GM19193 (cell line): ENCODE measurements around the gene REST.

Experiments used
- POLR2A ChIP-seq: IDR thresholded peaks from 4 replicates; pipeline ENCODE4 v1.6.1; 2011; ENCODE audit not compliant: insufficient read depth, insufficient read length; ENCODE audit errors: extremely low read depth

Gene REST

DNA sequence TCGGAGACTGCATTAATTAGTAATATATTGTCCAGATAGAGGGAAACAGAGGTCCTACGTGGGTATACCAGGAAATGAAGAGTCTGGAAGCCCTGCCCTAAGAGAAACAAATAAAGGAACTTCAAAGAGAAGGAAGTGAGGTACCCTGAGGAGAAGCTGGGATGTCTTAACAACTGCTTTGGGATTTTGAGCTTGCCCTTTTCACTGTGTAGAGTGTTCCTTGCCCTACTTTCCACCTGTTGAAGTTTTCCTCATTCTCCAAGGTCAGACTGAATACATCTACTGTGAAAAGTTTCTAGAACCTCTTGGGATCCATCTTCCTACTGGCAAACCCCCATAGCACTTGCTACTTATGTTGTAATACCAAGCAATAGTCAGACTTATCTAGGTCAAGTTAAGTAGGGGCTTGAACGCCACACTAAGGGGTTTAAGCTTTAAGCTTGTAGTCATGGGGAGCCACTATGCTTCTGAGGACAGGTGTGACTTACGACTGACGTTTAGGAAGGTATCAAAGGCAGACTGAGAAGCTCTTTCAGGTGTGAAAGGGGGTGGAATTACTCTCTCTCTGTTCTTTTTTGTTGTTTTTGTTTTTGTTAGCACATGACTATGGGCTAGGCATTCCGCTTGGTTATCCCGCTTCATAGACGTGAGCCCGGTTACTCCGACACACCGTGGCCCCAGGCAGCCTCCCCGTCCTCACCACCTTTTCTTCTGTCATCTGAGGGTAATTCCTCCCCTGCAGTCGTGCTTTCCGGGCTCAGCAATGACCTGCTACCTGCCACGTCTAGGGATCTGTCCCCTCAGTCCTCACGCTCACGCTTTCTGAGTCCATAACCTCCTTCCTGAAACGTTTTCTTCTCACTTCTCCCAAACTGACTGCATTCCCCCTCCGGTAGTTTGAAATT is 959 bp upstream of the REST start:
- TF ChIP-seq POLR2A = no peak

DNA sequence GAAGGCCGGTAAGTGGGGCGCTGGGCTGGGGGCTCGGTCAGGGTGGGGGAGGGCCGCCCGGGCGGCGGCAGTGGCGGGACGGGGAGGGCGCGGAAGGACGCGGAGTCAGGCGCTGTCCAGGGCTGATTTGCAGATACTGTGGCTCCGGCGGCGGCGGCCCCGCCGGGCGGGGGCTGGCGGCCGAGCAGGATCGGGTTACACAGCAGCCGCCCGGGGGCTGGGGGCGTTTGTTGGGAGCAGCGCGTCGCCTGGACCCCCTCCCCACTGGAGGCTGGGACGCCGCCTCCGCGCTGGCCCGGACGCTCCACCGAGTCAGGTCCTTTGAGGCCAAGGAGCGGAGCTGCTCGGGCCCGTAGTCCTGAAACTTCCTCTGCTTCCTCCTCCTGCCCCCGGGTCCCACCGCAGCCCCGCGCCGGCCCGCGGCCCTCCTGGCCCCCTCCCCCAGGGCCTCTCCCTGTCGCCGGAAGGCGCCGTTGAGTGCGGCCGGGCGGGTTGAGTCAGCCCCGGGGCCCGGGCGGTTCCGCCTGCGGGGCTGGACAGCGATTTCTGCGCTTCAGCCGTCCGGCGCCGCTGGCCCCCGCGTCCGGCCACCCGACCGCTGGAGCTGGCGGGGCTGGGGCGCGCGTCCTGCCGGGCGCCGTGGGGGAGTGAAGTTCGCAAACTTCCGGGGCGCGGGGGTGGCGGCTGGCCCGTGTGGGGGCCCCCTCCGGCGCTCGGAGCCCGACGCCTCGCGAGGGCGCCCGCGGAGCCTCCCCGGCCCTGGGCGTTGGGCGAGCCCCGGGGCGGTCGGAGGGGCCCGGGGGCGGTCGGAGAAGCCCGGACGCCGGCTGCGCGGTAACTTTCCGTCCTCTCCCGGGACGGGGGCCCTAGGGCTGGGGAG is 746 bp downstream of the REST start:
- peak; percentile 48 for TF ChIP-seq POLR2A

DNA sequence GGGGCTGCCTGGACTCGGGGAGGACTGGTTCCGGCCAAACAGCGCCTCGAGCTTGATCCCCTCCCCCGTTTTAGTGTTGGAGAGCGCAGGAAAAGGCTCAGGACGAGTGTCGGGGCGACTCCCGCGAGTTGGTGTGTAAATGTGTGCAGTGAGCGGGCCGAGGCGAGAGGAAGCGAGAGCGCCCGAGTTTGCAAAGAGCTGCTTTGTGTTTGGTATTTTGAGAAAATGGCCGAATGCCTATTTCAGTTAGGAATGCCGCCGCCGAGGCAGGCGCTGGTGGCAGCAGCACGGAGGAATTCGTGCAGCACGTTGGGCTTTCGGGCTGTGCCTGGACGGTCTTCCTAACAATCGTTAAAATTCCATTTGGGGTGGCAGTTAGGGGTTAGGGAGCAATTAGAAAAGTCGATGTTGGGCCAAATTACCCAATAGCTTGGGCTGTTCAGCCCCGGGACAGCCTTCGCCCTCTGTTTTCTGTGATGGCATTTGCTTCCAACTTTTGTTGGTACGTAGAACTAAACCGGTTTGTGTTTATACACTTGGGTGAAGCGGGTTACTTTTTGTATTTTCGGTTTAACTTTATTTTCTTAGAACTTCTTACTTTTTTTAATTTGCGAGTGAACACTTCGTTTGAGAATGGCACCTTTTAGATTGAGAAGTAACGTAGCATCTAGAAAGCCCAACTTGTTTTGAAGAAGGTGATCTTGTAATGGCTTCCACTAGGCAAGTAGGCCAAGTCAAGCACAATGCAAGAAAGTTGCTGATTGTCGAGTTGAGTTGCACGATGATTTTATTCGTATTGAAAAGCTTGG is 1.6 kb downstream of the REST start:
- TF ChIP-seq POLR2A = peak; percentile 6

DNA sequence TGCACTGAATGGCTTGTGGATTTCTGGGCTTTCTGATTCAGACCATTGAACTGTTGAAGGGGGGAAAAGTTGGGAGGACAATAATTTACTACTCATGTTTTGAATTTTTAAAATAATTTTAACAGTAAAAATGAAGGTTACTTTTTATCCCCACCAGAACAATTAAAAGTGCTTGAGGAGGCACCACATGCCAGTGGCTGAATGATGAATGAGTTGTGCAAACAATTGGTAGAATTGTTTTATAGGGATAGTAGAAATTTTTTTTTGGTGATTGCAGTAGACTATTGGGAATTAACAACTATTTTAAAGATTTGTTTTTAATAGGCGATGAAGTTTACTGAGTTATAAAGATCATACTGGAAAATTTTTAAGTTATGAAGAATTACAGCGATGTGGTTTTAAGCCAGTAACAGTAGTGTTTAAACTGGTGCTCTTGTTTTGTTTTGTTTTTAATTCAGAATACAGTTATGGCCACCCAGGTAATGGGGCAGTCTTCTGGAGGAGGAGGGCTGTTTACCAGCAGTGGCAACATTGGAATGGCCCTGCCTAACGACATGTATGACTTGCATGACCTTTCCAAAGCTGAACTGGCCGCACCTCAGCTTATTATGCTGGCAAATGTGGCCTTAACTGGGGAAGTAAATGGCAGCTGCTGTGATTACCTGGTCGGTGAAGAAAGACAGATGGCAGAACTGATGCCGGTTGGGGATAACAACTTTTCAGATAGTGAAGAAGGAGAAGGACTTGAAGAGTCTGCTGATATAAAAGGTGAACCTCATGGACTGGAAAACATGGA is 2.7 kb downstream of the REST start:
- no peak for TF ChIP-seq POLR2A

DNA sequence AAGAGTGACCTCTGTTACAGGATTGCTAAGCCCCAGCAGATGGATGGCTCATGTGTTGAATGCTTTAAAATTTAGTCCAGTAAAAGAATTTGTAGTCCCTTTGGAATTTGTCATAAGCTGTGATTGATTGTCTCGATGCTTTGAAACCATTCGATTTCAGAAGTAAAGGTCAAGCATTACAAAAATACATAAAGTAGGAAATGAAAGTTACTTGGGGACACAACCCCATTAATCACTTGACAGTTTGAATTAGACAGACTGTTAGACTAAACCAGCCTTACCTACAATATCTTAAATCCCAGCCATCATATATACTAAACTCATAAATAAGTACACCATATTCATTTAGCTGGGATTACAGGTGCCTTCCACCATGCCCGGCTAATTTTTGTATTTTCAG is 6.6 kb downstream of the REST start:
- no peak for TF ChIP-seq POLR2A

DNA sequence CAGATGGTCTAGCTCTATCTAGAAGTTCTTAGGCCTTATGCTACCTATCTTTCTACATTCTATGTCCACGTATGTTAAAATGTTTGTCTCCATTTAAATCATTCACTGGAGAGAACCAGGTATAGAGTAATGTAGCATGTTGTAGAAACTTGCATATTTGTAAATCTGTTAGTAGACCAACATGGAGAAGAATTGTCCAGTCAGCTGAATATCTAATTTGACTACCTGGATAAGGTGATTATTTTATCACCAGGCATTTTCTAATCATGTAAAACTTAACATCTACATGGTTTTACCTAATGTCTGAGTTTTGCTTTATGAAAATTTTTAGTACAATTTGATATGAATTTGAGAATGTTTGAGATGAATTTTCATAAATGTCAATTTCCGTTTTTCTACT is 19.5 kb downstream of the REST start:
- no peak for TF ChIP-seq POLR2A

DNA sequence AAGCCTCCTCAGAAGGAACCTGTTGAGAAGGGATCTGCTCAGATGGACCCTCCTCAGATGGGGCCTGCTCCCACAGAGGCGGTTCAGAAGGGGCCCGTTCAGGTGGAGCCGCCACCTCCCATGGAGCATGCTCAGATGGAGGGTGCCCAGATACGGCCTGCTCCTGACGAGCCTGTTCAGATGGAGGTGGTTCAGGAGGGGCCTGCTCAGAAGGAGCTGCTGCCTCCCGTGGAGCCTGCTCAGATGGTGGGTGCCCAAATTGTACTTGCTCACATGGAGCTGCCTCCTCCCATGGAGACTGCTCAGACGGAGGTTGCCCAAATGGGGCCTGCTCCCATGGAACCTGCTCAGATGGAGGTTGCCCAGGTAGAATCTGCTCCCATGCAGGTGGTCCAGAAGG is 22.9 kb downstream of the REST start:
- TF ChIP-seq POLR2A = no peak

DNA sequence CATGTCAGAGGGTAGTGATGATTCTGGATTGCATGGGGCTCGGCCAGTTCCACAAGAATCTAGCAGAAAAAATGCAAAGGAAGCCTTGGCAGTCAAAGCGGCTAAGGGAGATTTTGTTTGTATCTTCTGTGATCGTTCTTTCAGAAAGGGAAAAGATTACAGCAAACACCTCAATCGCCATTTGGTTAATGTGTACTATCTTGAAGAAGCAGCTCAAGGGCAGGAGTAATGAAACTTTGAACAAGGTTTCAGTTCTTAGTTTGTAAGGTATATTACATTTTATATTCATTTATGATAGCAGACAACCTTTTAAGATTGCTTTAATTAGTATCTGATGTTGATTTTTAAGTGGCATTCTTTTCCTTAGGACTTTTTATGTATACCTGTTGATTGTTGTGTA is 24.2 kb downstream of the REST start:
- TF ChIP-seq POLR2A = no peak

DNA sequence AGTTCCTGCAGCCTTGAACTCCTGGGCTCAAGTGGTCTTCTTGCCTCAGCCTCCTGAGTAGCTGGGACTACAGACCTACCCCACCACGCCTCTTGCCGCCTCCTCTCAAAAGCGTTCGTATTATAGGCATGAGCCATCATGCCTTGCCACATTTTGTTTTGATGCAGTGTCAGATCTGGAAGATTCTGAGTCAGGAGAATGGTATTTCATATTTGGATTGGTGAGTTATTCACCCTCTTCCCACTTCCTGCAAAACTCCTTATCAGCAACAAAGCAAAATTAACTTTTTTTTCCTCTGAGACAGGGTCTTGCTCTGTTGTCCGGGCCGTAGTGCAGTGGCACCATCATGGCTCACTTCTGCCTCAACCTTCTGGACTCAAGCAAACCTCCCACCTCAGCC is 29.6 kb downstream of the REST start:
- TF ChIP-seq POLR2A = no peak

DNA sequence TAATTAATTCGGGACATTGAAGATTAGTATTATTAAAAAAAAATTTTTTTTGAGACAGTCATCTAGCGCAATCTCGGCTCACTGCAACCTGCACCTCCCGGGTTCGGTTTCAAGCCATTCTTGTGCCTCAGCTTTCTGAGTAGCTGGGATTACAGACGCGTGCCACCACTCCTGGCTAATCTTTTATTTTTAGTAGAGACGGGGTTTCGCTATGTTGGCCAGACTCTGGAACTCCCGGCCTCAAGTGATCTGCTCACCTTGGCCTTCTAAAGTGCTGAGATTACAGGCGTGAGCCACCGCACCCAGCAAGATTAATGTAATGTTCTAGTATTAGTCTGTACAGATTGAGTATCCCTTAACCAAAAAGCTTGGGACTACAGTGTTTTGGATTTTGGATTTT is 32.7 kb downstream of the REST start:
- no peak for TF ChIP-seq POLR2A

DNA sequence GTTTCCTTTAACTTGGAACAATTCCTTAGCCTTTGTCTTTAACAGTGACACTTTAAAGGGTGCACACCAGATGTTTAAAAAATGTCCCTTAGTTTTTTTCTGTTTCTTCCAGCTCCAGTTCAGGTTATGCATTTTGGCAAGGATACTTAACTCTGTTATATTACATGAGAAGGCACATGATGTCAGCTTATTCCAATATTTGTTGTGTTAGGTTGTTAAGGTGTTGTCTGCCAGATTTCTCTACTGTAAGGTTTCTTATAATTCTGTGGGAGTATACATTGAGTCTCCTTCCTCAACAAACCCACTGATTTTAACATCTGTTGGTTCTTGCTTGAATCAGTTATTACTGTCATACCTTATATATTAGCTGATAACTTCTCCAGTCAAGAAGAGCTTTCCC is 33.3 kb downstream of the REST start:
- no peak for TF ChIP-seq POLR2A

DNA sequence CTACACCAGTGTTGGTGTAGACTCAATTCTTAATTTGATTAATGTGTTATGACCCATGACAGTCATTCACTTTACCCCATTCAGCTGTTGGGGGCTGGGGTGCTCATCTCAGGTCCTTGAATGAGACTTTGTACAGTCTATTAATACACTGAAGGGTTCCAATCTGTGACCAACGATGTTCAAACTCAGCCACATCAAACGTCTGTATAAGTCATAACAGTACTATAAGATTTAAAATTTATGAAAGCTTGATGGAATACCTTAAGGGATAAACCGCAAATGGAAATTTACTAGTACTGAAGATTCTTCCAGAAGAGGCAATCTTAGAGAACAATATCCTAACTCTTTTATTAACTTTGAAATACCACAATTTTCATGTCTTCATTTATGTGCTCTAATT is 33.7 kb downstream of the REST start:
- no peak for TF ChIP-seq POLR2A

DNA sequence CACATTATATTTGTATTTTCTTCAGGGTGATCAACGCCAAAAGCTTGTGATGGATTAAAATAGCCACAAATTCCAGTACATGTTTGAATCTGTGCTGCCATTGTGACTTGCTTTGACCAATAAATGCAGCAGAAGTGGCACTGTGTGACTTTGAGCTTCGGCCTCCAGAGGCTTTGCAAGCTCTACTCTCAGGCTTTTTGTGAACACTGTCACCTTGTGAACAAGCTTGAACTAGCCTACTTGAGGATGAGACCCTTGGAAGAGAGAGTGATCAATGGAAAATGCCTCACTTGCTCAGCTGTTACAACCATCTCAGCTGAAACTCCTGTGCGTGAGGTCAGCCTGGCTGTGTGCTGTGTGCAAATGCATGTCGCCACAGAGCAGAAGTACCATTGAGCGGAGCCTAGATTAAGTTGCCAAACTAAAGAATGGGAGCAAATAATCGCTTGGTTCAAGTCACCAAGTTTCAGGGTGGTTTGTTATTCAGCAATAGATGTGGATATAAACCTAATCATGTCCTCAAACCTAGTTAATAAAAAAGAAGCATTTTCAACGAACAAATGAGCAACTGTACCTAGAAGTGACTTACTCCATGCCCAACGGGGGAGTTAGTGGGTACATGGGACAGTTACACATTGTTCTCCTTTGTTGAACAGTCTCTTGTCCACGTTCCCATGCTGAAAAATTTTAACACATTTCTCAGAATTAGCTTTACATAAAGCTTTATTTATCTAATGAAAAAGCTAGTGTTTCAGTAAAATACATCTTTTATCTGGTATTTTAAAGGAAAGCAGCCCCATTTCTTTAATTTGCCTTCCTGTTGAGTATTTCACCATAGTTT is 46.2 kb downstream of the REST start:
- no peak for TF ChIP-seq POLR2A
